HG03045 (cell line): ENCODE results near the gene SPATA31C1.
"Not testable (repeated sequence)": the region's sequence is repeated elsewhere in the genome, so short reads cannot be mapped to it uniquely, and the experiment has no call there.

Experiments
- ATAC-seq: cut with Tn5 transposase; IDR thresholded peaks from one replicate; pipeline ENCODE4 v1.9.1; 2021; ENCODE audit warnings: mild to moderate bottlenecking, moderate library complexity; ENCODE audit not compliant: unreplicated experiment

SPATA31C1 gene

DNA sequence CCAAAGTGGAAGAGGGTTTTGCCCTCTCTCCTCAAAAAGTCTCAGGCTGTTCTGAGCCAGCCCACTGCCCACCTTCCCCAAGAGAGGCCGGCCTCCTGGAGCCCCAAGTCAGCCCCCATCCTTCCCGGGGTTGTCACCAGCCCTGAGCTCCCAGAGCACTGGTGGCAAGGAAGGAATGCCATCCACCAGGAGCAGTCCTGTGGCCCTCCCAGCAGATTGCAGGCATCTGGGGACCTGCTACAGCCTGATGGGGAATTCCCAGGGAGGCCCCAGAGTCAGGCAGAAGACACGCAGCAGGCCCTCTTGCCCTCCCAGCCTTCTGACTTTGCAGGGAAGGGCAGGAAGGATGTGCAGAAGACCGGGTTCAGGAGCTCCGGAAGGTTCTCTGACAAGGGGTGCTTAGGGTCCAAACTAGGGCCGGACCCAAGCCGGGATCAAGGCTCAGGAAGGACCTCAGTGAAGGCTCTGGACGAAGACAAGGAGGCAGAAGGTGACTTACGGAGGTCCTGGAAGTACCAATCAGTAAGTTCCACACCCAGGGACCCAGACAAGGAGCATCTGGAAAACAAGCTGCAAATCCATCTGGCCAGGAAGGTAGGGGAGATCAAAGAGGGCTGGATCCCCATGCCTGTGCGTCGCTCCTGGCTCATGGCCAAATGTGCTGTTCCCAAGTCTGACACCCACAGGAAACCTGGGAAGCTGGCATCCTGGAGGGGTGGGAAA, 31.4 kb upstream of the SPATA31C1 start:
- no peak for ATAC-seq

DNA sequence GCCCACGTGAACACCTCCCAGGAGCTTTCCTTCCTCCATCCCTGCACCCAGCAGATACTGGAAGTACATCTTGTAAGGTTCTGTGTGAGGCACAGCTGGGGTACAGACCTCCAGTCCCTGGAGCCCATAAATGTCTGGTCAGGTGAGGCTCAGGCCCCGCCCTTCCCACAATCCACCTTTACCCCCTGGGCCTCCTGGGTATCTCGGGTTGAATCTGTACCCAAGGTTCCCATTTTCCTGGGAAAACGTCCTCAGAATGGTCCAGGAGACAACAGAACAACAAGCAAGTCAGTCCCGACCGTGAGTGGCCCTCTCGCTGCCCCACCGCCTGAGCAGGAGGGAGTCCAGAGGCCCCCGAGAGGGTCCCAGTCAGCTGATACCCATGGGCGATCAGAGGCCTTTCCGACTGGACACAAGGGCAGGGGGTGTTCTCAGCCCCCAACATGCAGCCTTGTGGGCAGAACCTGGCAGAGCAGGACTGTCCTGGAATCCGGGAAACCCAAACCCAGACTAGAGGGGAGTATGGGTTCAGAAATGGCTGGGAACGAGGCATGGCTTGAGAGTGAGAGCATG, 30.7 kb upstream of the SPATA31C1 start:
- no peak for ATAC-seq

DNA sequence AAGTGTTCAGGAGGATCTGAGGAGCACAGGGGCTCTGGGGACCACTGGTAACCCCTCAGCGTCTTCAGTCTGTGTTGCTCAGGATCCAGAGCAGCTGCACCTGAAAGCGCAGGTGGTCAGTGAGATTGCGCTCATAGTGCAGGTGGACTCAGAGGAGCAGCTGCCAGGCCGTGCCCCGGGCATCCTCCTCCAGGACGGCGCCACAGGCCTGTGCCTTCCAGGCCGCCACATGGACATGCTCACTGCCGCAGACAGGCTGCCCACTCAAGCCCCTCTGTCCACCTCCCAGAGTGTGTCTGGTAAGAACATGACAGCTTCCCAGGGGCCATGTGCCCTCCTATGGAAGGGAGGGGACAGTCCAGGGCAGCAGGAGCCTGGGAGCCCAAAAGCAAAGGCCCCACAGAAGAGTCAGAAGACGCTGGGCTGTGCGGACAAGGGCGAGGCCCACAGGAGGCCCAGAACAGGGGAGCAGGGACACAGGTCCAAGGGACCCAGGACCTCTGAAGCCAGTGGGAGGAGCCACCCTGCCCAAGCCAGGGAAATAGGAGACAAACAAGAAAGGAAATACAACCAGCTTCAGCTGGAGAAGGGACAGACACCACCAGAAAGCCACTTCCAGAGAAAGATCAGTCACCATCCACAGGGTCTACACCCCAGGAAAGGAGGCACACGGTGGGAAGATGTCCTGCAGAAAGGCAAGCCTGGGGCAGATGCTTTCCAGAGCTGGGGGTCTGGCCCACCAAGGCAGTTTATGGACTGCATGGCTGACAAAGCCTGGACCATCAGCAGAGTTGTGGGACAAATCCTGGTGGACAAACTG, 29.9 kb upstream of the SPATA31C1 start:
- ATAC-seq: no peak

DNA sequence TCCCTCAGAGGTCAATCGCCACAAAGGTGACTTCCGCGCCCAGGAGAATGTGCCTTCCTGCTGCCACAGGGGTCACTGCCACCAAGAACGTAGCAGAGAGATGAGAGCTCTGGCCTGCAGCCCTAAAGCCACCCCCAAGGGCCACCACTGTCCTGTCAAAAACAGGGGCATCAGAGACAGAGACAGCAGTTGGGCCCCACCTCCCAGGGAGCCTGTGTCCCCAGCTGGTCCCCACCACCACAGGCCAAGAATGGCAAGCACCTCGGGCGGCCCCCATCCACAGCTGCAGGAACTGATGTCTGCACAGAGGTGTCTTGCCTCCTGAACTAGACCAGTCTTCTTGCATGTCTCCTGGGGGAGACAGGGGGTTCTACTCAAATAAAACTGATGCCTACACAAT, 29.3 kb upstream of the SPATA31C1 start:
- ATAC-seq: no peak

DNA sequence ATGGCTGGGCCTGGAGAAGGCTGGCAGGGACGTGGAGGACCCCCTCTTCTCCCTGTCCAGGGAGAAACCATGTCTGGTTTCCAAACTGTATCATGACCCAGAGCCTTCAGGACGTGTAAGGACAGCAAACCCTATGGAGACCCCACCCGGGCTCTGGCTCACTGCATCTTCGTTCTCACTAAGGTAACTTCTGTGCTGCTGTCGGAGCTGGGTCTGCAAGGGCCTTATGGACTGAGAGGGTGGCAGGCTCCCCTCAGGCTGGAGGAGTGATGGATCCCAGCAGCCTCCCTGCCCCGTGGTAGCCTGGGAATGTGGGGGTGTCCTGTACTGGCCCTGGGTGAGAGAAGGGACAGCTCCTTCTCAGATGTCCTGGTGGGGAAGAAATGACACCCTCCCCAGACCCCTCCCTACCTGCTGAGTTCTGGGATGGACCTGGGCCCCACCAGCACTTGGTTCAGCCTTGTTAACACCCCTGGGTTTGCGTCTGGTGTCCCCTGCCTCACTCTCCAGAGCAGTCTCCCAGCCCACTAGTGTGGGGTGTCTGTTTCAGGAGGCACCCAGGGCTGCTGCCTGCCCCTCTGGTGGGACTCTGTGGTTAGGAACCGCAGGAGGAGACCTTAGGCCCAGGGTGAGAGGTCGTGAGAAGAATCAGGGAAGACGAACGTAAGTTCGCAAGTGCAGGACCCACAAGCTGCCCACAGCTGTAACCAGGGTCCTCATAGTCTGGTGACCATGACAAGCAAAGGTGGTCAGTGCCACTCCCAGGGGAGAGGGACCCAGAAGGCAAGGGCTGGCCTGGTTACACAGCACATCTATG, 28.5 kb upstream of the SPATA31C1 start:
- no peak for ATAC-seq

DNA sequence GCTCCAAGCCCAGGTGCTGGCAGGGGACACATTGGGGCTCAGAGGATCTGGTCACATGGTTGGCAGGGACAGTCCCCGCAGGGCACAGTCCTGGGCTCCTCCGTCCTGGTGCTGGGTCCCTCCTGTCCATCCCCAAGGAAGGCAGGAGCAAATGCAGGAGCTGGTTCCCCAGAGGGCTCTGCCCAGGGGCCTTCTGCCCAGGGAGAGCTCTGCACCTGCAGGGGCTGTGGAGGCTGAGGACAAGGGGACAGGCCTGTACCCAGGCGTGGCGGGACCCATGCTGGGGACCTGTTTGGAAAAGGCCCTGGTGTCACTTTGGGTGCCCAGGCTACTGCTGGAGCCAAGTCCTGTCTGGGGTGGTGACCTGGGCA, 27.9 kb upstream of the SPATA31C1 start:
- no peak for ATAC-seq

DNA sequence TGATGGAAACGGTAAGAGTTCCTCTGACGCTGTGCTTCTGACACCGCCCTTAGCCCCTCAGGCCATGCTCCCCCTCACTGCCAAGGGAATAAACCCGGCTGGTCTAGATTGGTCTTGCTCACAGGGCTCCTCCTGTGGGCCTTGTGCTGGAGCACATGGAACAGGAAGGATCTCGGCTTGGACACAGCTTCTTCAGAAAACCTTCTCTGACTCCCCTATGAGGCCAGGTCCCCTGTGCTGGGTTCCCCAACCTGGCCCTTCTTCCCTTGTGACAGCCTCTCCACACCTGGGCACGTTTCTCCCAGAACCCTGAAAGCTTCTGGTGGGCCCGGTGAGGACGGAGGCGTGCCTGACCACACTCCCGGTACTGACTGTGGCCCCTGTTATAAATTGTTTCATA, 26.9 kb upstream of the SPATA31C1 start:
- ATAC-seq: no peak

DNA sequence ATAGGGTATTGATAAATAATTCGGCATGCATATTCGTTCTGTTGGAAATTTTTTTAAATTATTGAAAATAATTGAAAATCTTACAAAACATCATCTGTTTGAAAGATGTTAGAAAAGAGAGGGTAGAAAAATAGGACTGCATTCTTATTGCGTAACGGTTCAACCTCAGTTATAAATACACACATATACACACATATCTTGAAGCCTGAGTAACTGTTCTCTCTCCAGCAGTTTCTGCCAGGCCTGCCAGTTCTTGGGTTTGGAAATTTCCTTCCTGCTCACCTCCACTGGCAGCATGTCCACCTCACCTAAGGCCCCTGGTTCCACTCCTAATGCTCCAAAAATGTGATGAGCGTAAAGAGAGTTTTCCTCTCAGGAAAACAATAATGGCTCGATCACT, 26.0 kb upstream of the SPATA31C1 start:
- no peak for ATAC-seq

DNA sequence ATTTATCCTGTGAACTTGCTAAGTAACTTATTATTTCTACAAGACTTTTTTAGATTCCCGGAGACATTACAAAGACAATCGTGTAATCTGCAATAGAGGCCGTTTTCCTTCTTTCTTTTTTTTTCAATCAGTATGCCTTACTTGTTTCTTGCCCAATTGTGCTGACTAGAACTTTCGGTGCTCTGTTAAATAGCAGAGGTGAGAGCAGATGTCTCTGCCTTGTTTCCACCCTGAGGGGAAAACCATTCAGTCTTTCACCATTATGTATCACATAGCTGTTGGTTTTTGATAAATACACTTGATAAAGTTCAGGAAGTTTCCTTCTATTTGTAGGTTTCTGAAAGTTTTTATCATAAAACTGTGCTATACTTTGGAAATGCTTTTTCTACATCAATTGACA, 24.8 kb upstream of the SPATA31C1 start:
- no peak for ATAC-seq

DNA sequence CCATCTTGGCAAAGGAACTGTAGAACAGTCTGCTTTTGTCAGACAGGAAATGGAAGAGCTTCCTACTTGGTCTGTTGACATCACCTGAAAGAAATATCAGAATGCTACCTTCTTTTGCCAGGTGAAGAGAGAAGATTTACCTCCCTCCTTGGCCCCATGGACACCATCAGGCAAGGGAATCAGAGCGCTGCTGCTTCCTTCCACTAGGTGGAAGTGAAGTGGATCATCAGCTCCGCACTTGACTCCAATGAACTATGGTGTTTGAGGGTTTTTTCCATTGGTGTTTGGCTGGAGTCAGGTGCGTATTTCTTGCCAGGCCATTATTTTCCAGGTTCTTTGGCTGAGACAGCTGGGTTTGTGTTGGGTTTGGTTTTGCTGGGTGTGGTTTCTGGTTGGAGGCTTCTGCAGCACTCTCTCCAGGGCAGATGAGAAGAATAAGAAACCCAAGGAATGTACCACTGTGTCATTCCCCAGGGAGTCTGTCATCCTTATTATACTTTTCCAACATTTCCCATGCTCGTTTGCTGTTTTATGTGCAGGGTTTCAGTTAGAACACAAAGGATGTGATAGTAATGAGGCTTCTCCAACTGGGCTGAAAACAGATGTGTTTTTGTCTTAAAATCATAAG, 22.6 kb upstream of the SPATA31C1 start:
- no peak for ATAC-seq

DNA sequence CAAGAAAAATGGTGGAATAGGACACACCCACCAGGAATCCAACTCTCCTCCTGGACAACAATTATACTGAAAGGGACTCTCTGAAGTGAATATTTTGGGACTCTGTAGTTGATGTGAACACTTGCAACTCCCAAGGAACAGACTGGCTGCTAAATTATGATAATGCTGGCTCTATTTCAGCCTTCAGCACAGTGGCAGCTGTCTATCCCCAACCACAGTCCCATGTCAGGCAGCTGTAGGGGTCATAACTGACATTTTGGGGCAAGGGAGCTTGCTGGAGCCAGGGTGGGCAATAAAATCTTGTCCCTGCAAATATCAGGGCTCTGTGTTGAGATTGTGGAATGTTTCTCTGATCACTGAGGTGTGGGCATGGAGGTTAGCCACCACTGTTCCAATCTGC, 20.9 kb upstream of the SPATA31C1 start:
- no peak for ATAC-seq

DNA sequence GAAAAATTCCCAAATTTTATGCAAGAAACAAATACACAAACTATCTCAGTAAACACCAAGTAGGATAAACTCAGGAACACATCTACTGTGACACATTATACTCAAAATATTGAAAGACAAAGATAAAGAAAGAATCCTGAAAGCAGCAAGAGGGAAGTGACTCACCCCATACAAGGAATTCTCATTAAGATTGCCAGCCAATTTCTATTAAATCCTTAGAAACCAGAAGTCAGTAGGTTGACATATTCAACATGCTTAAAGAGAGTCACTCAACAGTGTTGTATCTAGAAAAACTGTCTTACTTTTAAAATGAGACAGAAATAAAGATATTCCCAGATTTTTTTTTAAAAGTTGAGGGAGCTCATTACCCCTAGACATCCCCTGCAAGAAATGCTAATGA, 19.6 kb upstream of the SPATA31C1 start:
- no peak for ATAC-seq

DNA sequence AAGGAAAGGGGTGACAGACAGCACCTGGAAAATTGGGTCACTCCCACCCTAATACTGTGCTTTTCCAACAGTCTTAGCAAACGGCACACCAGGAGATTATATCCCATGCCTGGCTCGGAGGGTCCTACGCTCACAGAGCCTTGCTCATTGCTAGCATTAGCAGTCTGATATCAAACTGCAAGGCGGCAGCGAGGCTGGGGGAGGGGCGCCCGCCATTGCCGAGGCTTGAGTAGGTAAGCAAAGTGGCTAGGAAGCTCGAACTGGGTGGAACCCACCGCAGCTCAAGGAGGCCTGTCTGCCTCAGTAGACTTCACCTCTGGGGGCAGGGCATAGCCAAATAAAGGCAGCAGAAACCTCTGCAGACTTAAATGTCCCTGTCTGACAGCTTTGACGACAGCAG, 15.4 kb upstream of the SPATA31C1 start:
- ATAC-seq: not testable (repeated sequence)

DNA sequence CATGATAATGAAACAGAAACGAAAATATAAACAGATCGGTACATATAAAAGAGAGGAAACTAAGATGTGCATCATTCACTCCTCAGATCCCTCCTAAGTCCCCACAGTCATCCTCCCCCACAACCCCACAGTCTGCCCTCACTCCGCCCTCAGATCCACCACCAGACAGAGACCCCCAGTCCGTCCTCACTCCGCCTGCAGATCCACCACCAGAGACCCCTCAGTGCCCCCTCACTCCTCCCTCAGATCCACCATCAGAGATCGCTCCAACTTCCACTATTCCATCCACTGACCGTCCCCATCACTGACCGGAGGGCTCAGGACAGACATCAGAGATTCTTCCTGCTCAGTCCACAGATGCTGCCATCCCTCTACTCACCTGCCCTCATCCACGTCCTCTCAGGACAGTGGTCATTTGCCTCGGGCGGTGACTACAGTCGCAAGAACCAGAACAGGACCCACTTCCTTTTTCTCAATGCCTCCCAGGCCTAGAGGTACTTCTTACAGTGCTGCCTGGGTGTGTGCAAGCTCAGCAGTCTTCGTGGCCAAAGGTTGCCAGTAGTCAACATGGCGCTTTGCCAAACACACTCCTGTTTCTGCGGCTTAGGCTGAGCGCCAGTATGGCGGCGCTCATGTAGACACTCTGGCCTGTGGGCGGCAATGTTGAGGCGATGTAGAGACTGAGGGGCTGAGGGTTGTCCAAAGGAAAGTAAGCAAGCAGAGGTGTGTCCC, 8.3 kb upstream of the SPATA31C1 start:
- no peak for ATAC-seq

DNA sequence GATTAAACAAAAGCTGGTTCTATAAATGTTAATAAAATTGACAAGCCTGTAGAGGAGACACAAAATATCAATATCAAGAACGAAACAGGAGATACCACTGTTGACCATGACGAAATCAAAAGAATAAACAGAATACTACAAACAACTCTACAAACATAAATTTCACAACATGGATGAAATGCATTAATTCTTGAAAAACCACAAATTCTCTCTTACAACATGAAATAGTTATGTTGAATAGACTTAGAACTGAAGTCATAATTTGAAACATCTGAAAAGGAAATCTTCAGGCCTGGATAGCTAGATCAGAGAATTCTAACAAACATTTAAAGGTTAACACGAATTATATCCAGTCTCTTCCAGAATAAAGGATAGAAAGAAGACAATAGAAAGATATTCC, 6.9 kb upstream of the SPATA31C1 start:
- ATAC-seq: no peak

DNA sequence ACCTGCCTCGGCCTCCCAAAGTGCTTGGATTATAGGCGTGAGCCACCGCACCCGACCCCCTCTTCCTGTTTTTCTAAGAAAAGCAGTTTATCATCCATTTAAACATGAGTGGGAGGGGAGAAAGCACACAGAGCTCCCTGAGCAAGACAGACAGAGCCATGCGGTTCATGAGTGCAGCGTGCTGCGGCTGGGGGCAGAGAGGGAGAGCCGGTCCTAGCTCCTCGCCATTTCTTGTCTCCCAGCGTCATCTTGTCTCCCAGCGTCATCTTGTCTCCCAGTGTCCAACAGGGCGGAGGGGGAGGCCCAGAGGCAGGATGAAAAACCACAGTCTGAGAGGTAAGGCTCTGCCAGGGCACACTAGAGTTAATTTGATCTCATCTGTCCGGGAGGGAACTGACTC, 1.3 kb downstream of the SPATA31C1 start:
- not testable (repeated sequence) for ATAC-seq

DNA sequence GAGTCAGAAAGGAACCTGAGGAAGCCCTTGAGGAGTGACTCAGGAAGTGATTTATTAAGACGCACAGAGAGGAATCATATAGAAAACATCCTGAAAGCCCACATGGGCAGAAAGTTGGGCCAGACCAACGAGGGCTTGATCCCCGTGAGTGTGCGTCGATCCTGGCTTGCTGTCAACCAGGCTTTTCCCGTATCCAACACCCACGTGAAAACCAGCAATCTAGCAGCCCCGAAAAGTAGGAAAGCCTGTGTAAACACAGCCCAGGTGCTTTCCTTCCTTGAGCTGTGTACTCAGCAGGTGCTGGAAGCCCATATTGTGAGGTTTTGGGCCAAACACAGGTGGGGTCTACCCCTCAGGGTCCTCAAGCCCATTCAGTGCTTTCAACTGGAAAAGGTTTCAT, 3.8 kb downstream of the SPATA31C1 start:
- not testable (repeated sequence) for ATAC-seq

DNA sequence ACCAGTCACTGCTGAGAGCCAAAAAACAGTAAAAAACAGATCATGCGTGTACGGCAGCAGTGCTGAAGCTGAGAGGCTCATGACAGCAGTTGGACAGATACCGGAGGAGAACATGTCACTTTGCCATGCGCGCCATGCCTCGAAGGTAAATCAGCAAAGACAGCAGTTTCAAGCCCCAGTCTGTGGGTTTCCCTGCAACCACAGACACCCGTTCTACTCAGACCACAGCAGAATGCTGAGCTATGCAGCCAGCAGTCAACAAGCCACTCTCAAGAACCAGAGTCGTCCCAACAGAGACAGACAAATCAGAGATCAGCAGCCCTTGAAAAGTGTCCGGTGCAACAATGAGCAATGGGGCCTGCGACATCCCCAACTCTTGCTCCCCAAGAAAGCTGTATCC, 5.2 kb downstream of the SPATA31C1 start:
- ATAC-seq: not testable (repeated sequence)

DNA sequence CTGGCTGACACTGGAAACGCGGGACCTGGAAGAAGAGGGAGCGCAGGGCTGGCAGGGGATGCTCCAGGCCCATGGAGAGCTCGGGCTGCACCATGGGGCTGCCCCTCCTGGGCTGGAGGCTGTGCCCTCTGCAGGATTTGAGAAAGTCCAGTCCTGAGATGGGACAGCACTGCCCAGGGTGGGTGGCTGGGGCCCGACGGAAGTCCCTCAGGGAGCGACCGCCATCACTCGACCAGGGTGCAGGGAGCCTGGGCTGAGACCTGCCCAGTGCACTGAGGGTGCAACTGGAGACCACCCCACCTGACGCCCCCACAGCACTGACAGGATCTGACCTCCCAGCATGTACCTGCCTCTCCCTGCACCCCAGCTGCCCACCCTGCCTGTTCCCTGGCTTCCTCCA, 7.1 kb downstream of the SPATA31C1 start:
- not testable (repeated sequence) for ATAC-seq

DNA sequence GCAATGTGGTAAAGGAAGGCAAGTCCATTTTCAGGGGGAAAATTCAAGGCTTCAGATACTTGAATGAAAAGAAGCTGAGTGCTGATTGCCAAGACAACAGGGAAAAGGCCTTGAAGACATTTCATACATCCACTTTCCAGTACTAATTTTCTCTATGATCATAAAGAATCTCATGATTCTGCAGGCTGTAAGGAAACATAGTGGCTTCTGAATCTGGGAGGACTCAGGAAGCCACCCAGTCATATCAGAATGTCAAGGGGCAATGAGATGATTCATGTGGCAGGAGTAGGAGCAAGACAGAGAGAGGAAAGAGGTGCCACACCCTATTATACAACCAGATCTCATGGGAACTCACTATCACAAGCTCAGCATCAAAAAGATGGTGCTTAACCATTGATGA, 11.4 kb downstream of the SPATA31C1 start:
- not testable (repeated sequence) for ATAC-seq
